Memory B cell (primary cell): ENCODE results near the gene WDR35.
A peak's percentile ranks its signal among the peaks of the same experiment; 100 is the strongest.

Experiments used
- ATAC-seq: fragments of 150-1000 bp; cut with Tn5 transposase; 2 replicates; pipeline ENCODE4 v1.10.0; 2021; ENCODE audit warnings: low read depth, mild to moderate bottlenecking, moderate library complexity
- DNase-seq, 2 donors: peaks; one replicate each; pipeline ENCODE4 v3.0.0; 2022; ENCODE audit warnings: low spot score in 2 of 2
- H3K27ac Mint-ChIP-seq: one replicate; pipeline ENCODE4 v1.8.0; 2022; ENCODE audit warnings: mild to moderate bottlenecking, moderate library complexity, mixed read lengths
- H3K27me3 Mint-ChIP-seq: one replicate; pipeline ENCODE4 v1.8.0; 2022; ENCODE audit warnings: mixed read lengths
- H3K36me3 Mint-ChIP-seq: one replicate; pipeline ENCODE4 v1.8.0; 2022; ENCODE audit warnings: mild to moderate bottlenecking, mixed read lengths
- H3K4me1 Mint-ChIP-seq: one replicate; pipeline ENCODE4 v1.8.0; 2022; ENCODE audit warnings: mixed read lengths
- H3K4me3 Mint-ChIP-seq: one replicate; pipeline ENCODE4 v1.8.0; 2022; ENCODE audit warnings: mild to moderate bottlenecking, moderate library complexity, mixed read lengths
- H3K9me3 Mint-ChIP-seq: one replicate; pipeline ENCODE4 v1.8.0; 2022; ENCODE audit warnings: mixed read lengths

WDR35 gene

GRCh38 chr2:20018601-20019152 is 28.8 kb upstream of the WDR35 start:
- H3K4me1 Mint-ChIP-seq = no peaks in the 10 kb centered on the region
- H3K27ac Mint-ChIP-seq = no peak overlapping the region
- H3K4me3 Mint-ChIP-seq = no peak overlapping the region
- H3K9me3 Mint-ChIP-seq = peaks cover 7% of the 10 kb centered on the region
- ATAC-seq = no peak
- peaks cover 8% of the 10 kb centered on the region for H3K36me3 Mint-ChIP-seq
- no peak for DNase-seq
- H3K27me3 Mint-ChIP-seq = peaks cover 8% of the 10 kb centered on the region

GRCh38 chr2:20016346-20016745 is 26.4 kb upstream of the WDR35 start:
- Mint-ChIP-seq H3K27ac (no peak overlapping the region), H3K36me3 (no peaks in the 10 kb centered on the region), H3K9me3 (peaks cover 4% of the 10 kb centered on the region), H3K27me3 (peaks cover 14% of the 10 kb centered on the region), H3K4me1 (peaks cover 2% of the 10 kb centered on the region), H3K4me3 (no peak overlapping the region)
- no peak for DNase-seq
- ATAC-seq = no peak

DNA sequence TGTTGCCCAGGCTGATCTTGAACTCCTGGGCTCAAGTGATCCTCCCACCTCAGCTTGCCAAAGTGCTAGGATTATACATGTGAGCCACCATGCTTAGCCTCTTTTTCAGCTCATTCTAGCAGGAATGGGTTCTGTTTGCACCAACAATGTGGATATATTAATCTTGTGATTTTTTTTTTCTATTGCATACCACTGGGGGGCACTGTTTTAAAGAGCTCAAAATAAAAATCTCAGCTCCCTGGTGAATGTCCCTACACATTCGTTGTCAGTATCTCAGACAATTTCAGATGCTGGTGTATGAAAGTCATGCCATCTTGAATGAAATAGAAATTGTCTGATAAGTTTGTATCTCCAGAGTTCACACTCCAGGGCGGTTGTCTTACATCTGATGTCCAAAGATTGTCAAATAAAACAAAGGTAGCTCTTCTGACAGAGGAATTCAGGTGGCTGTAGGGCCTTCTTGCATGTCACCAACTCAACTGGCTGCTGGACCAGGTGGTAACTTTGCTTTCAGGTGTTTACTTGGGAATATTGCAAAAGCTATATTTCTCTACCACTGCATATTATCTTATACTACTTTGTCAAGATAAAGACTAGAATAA is 25.7 kb upstream of the WDR35 start:
- Mint-ChIP-seq H3K4me1 (peaks cover 2% of the 10 kb centered on the region), H3K36me3 (no peaks in the 10 kb centered on the region), H3K27me3 (peaks cover 14% of the 10 kb centered on the region), H3K9me3 (peaks cover 3% of the 10 kb centered on the region), H3K4me3 (no peak overlapping the region), H3K27ac (no peak overlapping the region)
- peak; percentile 25 to 42 for DNase-seq
- peak; percentile 44 for ATAC-seq

- Mint-ChIP-seq H3K9me3 (no peaks in the 10 kb centered on the region), H3K4me1 (peaks cover 2% of the 10 kb centered on the region), H3K27ac (no peak overlapping the region), H3K4me3 (peak overlapping the region; percentile 82), H3K36me3 (no peaks in the 10 kb centered on the region), H3K27me3 (peaks cover 16% of the 10 kb centered on the region)
- DNase-seq (no peak), ATAC-seq (no peak)
Observed at GRCh38 chr2:20013126-20013849, 23.4 kb upstream of the WDR35 start.

- peaks cover 21% of the 10 kb centered on the region for H3K27me3 Mint-ChIP-seq
- ATAC-seq (peak; percentile 41), DNase-seq (peak in 1 of 2 donors; percentile 21)
- no peaks in the 10 kb centered on the region for H3K9me3 Mint-ChIP-seq
- H3K36me3 Mint-ChIP-seq = no peaks in the 10 kb centered on the region
- no peak within 1 kb of the TSS for H3K27ac Mint-ChIP-seq
- peak within 1 kb of the TSS; percentile 82 for H3K4me3 Mint-ChIP-seq
- peaks cover 2% of the 10 kb centered on the region for H3K4me1 Mint-ChIP-seq
Observed at GRCh38 chr2:20012282-20013125, 22.6 kb upstream of the WDR35 start, which contains the start of gene MATN3. MATN3 (minus strand) TSS chr2:20012668; CDS start chr2:20012631, 37 bp downstream.

- H3K4me1 Mint-ChIP-seq = peaks cover 2% of the 10 kb centered on the region
- no peak for ATAC-seq
- DNase-seq = no peak
- peaks cover 21% of the 10 kb centered on the region for H3K27me3 Mint-ChIP-seq
- H3K4me3 Mint-ChIP-seq = peak overlapping the region; percentile 75
- H3K9me3 Mint-ChIP-seq = no peaks in the 10 kb centered on the region
- H3K36me3 Mint-ChIP-seq = no peaks in the 10 kb centered on the region
- H3K27ac Mint-ChIP-seq = no peak overlapping the region
Observed at GRCh38 chr2:20012032-20012281, 22.1 kb upstream of the WDR35 start.

DNA sequence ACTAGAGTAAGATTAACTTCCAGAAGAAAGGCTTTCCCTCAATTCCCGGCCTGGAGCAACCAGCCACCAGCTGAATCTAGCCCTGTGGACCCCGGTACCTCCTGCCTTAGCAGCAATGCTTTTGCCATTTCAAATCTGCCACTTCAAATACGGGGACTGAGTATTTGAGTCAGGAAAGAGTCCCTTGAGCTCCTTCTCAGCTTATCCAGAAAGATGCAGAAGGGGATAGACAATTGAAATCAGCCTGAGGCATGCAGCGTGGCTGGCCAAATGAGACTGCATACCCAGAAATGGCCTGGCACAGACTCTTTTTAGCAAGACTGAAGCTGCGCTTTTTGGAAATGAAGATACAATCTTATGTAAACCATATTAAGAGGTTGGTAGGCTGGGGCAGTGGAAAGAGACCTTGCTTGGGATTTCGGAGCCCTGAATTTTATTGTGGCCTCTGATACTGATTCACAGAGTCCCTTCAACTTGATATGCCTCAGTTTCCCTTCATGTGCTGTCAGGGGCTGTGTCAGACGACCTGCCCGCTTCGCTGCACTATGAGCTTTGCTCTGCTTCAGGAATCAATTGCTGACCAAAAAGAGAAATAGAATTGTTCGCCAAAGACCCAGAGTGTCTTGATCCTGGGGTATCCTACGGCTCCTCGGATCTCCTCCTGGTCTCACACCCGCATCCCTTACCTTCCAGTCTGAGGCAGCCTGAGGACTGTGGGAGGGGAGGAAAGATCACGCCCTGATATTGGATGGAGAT is 21.5 kb upstream of the WDR35 start:
- Mint-ChIP-seq H3K9me3 (no peaks in the 10 kb centered on the region), H3K36me3 (no peaks in the 10 kb centered on the region), H3K27me3 (peaks cover 21% of the 10 kb centered on the region), H3K4me3 (peak overlapping the region; percentile 75), H3K27ac (no peak overlapping the region), H3K4me1 (peaks cover 2% of the 10 kb centered on the region)
- ATAC-seq (no peak), DNase-seq (no peak)

- peaks cover 2% of the 10 kb centered on the region for H3K4me1 Mint-ChIP-seq
- H3K36me3 Mint-ChIP-seq = no peaks in the 10 kb centered on the region
- ATAC-seq = no peak
- H3K4me3 Mint-ChIP-seq = no peak overlapping the region
- no peak for DNase-seq
- H3K9me3 Mint-ChIP-seq = no peaks in the 10 kb centered on the region
- no peak overlapping the region for H3K27ac Mint-ChIP-seq
- H3K27me3 Mint-ChIP-seq = peaks cover 13% of the 10 kb centered on the region
Observed at GRCh38 chr2:20008703-20009102, 18.8 kb upstream of the WDR35 start.

GRCh38 chr2:20005891-20006470 is 16.1 kb upstream of the WDR35 start:
- Mint-ChIP-seq H3K27me3 (peaks cover 11% of the 10 kb centered on the region), H3K27ac (no peak overlapping the region), H3K9me3 (no peaks in the 10 kb centered on the region), H3K36me3 (no peaks in the 10 kb centered on the region), H3K4me1 (no peaks in the 10 kb centered on the region), H3K4me3 (no peak overlapping the region)
- DNase-seq (no peak), ATAC-seq (no peak)

DNA sequence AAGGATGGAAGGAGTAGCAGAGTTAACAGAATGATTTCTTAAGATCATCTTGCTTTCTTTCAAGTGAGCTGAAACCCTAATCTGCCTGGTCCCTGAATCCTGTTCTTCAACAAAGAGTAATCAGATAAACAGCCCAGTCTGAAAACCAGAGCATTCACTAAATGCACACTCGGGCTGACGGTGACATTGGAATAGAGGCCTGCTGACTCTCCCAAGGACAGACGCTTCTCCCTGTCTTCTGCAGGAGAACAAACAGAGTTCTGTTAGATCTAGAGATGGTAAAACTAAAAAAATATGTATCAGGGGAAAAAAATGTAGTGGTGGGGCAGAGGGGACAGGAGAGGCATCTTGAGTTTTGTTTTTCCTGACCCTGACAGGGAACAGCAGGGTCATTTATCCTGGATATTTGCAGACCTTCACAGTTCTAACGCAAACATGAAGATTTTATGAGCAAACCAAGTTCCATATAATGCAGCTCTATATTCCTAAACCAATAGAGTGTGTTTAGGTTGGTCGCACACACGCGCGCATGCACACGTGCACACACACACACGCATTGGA is 15.2 kb upstream of the WDR35 start:
- Mint-ChIP-seq H3K4me1 (no peaks in the 10 kb centered on the region), H3K36me3 (no peaks in the 10 kb centered on the region), H3K4me3 (no peak overlapping the region), H3K27me3 (peaks cover 11% of the 10 kb centered on the region), H3K9me3 (no peaks in the 10 kb centered on the region), H3K27ac (no peak overlapping the region)
- DNase-seq (no peak), ATAC-seq (no peak)

DNA sequence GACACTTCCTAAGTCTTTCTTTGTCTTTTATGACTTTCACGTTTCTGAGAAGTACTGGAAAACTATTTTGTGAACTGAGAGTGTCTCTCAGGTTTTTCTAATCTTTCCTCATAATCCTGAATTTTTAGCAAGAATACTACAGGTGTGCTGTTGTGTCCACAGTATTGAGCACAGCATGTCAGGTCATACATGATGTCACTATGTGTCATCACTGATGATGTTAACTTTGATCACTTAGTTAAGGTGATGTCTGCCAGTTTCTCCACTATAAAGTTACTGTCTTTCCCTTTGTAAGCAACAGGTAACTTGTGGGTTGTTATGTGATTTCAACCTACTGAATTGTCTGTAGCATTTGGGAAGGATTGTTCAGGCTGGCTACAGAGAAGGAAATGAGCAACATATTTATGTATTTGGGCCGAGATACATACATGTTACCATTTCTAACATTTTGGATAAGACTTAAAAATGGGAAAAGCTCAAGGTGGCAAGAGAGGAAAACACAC is 11.5 kb upstream of the WDR35 start:
- no peaks in the 10 kb centered on the region for H3K9me3 Mint-ChIP-seq
- H3K36me3 Mint-ChIP-seq = no peaks in the 10 kb centered on the region
- no peak overlapping the region for H3K27ac Mint-ChIP-seq
- H3K4me1 Mint-ChIP-seq = no peaks in the 10 kb centered on the region
- H3K4me3 Mint-ChIP-seq = no peak overlapping the region
- H3K27me3 Mint-ChIP-seq = peaks cover 11% of the 10 kb centered on the region
- ATAC-seq (no peak), DNase-seq (no peak)

DNA sequence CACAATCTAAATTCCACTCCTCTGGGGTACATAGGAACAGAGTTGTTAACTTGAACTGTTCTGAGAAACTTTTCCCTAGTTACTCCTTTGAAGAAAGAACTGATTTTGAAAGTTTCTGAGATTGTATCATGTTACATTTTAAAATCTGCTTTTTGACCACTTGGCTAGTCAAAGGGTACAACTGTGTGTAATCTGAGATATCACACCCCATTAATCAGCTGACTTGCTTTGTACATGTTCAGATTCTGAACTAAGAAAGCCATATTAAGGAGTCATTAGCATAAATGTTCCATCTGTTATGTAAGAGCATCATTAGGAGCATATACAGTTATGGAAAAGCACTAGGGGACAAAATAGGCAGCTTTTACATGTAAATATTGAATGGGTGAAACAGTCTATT is 3.8 kb upstream of the WDR35 start:
- H3K9me3 Mint-ChIP-seq = no peaks in the 10 kb centered on the region
- DNase-seq = no peak
- H3K4me1 Mint-ChIP-seq = peaks cover 8% of the 10 kb centered on the region
- no peaks in the 10 kb centered on the region for H3K36me3 Mint-ChIP-seq
- ATAC-seq = no peak
- peaks cover 11% of the 10 kb centered on the region for H3K27me3 Mint-ChIP-seq
- H3K4me3 Mint-ChIP-seq = no peak overlapping the region
- H3K27ac Mint-ChIP-seq = no peak overlapping the region

DNA sequence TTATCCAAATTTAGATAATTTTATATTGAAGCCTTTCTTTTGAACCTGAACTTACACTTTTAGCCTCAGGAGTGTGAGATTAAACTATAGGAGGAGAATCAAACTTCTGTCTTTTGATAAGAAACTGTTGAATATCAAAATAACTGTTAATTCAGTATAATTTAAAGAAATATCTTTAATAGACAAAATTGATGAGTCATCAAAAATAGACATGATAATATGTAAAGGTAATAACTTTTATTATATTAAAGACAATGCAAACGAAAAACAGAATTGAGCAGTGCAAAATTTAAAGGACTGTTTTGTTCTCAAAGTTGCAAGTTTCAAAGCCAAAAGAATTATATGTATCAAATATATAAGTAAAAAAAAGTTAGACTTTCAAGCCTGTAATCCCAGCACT is 2.0 kb upstream of the WDR35 start:
- no peak overlapping the region for H3K4me3 Mint-ChIP-seq
- peaks cover 15% of the 10 kb centered on the region for H3K4me1 Mint-ChIP-seq
- ATAC-seq = no peak
- no peaks in the 10 kb centered on the region for H3K36me3 Mint-ChIP-seq
- H3K27me3 Mint-ChIP-seq = peaks cover 6% of the 10 kb centered on the region
- no peak overlapping the region for H3K27ac Mint-ChIP-seq
- DNase-seq = no peak
- H3K9me3 Mint-ChIP-seq = no peaks in the 10 kb centered on the region
